Measurements from ENCODE around the gene GPR25.
A peak's percentile ranks its signal among the peaks of the same experiment; 100 is the strongest.
"Not testable (repeated sequence)": the region's sequence is repeated elsewhere in the genome, so short reads cannot be mapped to it uniquely, and the experiment has no call there.

The GPR25 gene

DNA sequence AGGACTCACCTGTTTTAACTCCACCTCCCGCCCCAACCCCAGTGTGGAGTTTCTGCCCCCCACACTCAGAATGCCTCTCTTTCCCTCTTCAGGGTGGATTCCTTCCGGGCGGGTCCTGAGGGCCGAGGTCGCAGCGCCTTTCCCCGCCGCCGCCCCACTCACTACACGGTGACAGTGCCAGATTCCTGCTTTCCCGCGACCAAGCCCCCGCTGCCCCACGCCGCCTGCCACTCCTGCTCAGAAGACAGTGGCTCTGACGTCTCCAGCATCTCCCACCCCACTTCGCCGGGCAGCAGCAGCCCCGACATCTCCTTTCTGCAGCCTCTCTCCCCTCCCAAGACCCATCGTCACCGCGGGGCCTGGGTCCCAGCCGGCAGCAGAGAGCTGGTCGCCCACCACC lies 38.6 kb downstream of the GPR25 start:
- Histone ChIP-seq H3K27ac (ENCODE audit: low read depth, low read length) (no peak overlapping the region), H4K20me1 (ENCODE audit: control insufficient read depth, insufficient read depth, low read depth, low read length) (no peaks in the 10 kb centered on the region), H3K79me2 (ENCODE audit: control insufficient read depth, low read length) (no peaks in the 10 kb centered on the region), H3K4me1 (ENCODE audit: control insufficient read depth, low read length) (no peaks in the 10 kb centered on the region), H3K36me3 (ENCODE audit: control insufficient read depth, low read length) (no peaks in the 10 kb centered on the region), H3K4me3 (ENCODE audit: low read length) (no peak overlapping the region), H3F3A (ENCODE audit: control insufficient read depth, insufficient read depth) (no peaks in the 10 kb centered on the region), H3K27me3 (ENCODE audit: control insufficient read depth, low read length) (peaks cover 15% of the 10 kb centered on the region), H3K4me2 (ENCODE audit: low read length) (no peak overlapping the region), H3K9me3 (ENCODE audit: control insufficient read depth, insufficient read depth, low read length) (no peaks in the 10 kb centered on the region), H3K9me2 (replicated peaks; ENCODE audit: control insufficient read depth, low read length) (no peaks in the 10 kb centered on the region)
- no peak for TF ChIP-seq CTCF (IDR thresholded peaks at IDR 0.05; ENCODE audit: low read depth, low read length, poor library complexity, severe bottlenecking)
- TF ChIP-seq EZH2phosphoT487 (IDR thresholded peaks at IDR 0.05; ENCODE audit: borderline replicate concordance, low read length): no peak

DNA sequence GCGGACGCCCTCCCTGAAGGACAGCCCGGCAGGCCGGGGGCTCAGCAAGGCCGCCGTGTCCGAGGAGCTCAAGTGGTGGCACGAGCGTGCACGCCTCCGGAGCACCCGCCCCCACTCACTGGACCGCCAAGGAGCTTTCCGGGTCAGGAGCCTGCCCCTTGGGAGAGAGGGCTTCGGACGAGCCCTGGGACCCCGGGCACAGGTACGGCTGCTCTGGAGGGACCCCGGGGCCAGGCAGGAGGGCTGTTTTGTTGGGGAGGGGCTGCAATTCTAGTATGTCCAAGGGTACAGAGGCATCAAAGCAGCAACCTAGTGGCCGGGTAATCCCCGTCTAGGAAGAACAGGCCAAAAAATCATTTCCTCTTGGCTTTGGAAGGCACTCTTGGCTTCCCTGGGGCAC lies 39.2 kb downstream of the GPR25 start:
- not testable (repeated sequence) for H3K9me2 ChIP-seq (replicated peaks; ENCODE audit: control insufficient read depth, low read length); H3K36me3 ChIP-seq (ENCODE audit: control insufficient read depth, low read length); H3K4me3 ChIP-seq (ENCODE audit: low read length); H3K4me1 ChIP-seq (ENCODE audit: control insufficient read depth, low read length); H3K4me2 ChIP-seq (ENCODE audit: low read length); H3F3A ChIP-seq (ENCODE audit: control insufficient read depth, insufficient read depth); H3K27ac ChIP-seq (ENCODE audit: low read depth, low read length); H3K79me2 ChIP-seq (ENCODE audit: control insufficient read depth, low read length); H3K9me3 ChIP-seq (ENCODE audit: control insufficient read depth, insufficient read depth, low read length); H4K20me1 ChIP-seq (ENCODE audit: control insufficient read depth, insufficient read depth, low read depth, low read length)
- peaks cover 13% of the 10 kb centered on the region for H3K27me3 ChIP-seq (ENCODE audit: control insufficient read depth, low read length)

- H3K9me2 ChIP-seq (replicated peaks; ENCODE audit: control insufficient read depth, low read length): no peaks in the 10 kb centered on the region
- H3K4me2 ChIP-seq (ENCODE audit: low read length): no peak overlapping the region
- no peaks in the 10 kb centered on the region for H4K20me1 ChIP-seq (ENCODE audit: control insufficient read depth, insufficient read depth, low read depth, low read length)
- H3F3A ChIP-seq (ENCODE audit: control insufficient read depth, insufficient read depth): no peaks in the 10 kb centered on the region
- H3K27ac ChIP-seq (ENCODE audit: low read depth, low read length): no peak overlapping the region
- no peaks in the 10 kb centered on the region for H3K36me3 ChIP-seq (ENCODE audit: control insufficient read depth, low read length)
- no peak overlapping the region for H3K4me3 ChIP-seq (ENCODE audit: low read length)
- H3K4me1 ChIP-seq (ENCODE audit: control insufficient read depth, low read length): no peaks in the 10 kb centered on the region
- peaks cover 13% of the 10 kb centered on the region for H3K27me3 ChIP-seq (ENCODE audit: control insufficient read depth, low read length)
- H3K79me2 ChIP-seq (ENCODE audit: control insufficient read depth, low read length): no peaks in the 10 kb centered on the region
- no peaks in the 10 kb centered on the region for H3K9me3 ChIP-seq (ENCODE audit: control insufficient read depth, insufficient read depth, low read length)
- TF ChIP-seq CTCF (IDR thresholded peaks at IDR 0.05; ENCODE audit: low read depth, low read length, poor library complexity, severe bottlenecking) (no peak), EZH2phosphoT487 (IDR thresholded peaks at IDR 0.05; ENCODE audit: borderline replicate concordance, low read length) (no peak)
Observed at GRCh38 chr1:200912737-200913407, 40.1 kb downstream of the GPR25 start.

GRCh38 chr1:200916152-200916551 lies 43.4 kb downstream of the GPR25 start:
- no peaks in the 10 kb centered on the region for H3K9me2 ChIP-seq (replicated peaks; ENCODE audit: control insufficient read depth, low read length)
- no peaks in the 10 kb centered on the region for H3K36me3 ChIP-seq (ENCODE audit: control insufficient read depth, low read length)
- no peaks in the 10 kb centered on the region for H3K4me1 ChIP-seq (ENCODE audit: control insufficient read depth, low read length)
- H3F3A ChIP-seq (ENCODE audit: control insufficient read depth, insufficient read depth): no peaks in the 10 kb centered on the region
- no peak overlapping the region for H3K27ac ChIP-seq (ENCODE audit: low read depth, low read length)
- TF ChIP-seq EZH2phosphoT487 (IDR thresholded peaks at IDR 0.05; ENCODE audit: borderline replicate concordance, low read length): no peak
- TF ChIP-seq CTCF (IDR thresholded peaks at IDR 0.05; ENCODE audit: low read depth, low read length, poor library complexity, severe bottlenecking): peak; percentile 26
- no peak overlapping the region for H3K4me3 ChIP-seq (ENCODE audit: low read length)
- H3K9me3 ChIP-seq (ENCODE audit: control insufficient read depth, insufficient read depth, low read length): no peaks in the 10 kb centered on the region
- H3K79me2 ChIP-seq (ENCODE audit: control insufficient read depth, low read length): no peaks in the 10 kb centered on the region
- no peaks in the 10 kb centered on the region for H4K20me1 ChIP-seq (ENCODE audit: control insufficient read depth, insufficient read depth, low read depth, low read length)
- no peak overlapping the region for H3K4me2 ChIP-seq (ENCODE audit: low read length)
- no peaks in the 10 kb centered on the region for H3K27me3 ChIP-seq (ENCODE audit: control insufficient read depth, low read length)

Data from DOHH2 (cell line).